Lower lobe of right lung (tissue), 2 donors: Measurements from ENCODE around the gene KLHL11. TPM values are rescaled to one million over a fixed set of nuclear protein-coding genes. Genes with fewer than 3 reads are reported as not detected.
A peak's percentile ranks its signal among the peaks of the same experiment; 100 is the strongest.

Source experiments
- ATAC-seq, 2 donors: fragments of 200-7000 bp; cut with Tn5 transposase; one replicate each; pipeline ENCODE4 v1.9.1; 2020 to 2022; ENCODE audit warnings: mild to moderate bottlenecking in 2 of 2, moderate library complexity in 2 of 2
- DNase-seq: peaks from one replicate; pipeline ENCODE4 v3.0.0-alpha.2; 2020
- H3K27ac ChIP-seq: fragments of 200-600 bp; one replicate; pipeline ENCODE4 v1.8.0; 2022
- H3K27me3 ChIP-seq: fragments of 200-600 bp; one replicate; pipeline ENCODE4 v1.8.0; 2022; ENCODE audit warnings: low read depth
- H3K36me3 ChIP-seq: fragments of 200-600 bp; one replicate; pipeline ENCODE4 v1.8.0; 2022; ENCODE audit warnings: mild to moderate bottlenecking
- H3K4me1 ChIP-seq: fragments of 200-600 bp; one replicate; pipeline ENCODE4 v1.8.0; 2022
- H3K4me3 ChIP-seq: fragments of 200-600 bp; one replicate; pipeline ENCODE4 v1.8.0; 2022; ENCODE audit warnings: mild to moderate bottlenecking
- H3K9me3 ChIP-seq: fragments of 200-600 bp; one replicate; pipeline ENCODE4 v1.8.0; 2022
- intact Hi-C: fragments of 100-400 bp; cut with DNase I; formaldehyde crosslinking; loops from one replicate; pipeline ENCODE4 v1.11.0; 2022
- total RNA-seq: library from RNA; stranded (reverse); fragmentation: NEBNext Ultra II Directional; extraction: Animal tissue kit (Norgen Biotek cat#: 25700); gene quantifications from one replicate; pipeline ENCODE4 v1.2.1, GENCODE V29; 2021
- TF ChIP-seq, protein P1 (sequence below): fragments of 200-600 bp; IDR thresholded peaks from one replicate; pipeline ENCODE4 v1.8.0; 2022; ENCODE audit warnings: antibody characterized with exemption, mild to moderate bottlenecking
- donor health status: DM: no; HTN: yes; CAD: no; lungs with severe emphysema.

Gene KLHL11
- total RNA-seq, 1 donor from 2014 or later: 12.3 TPM

DNA sequence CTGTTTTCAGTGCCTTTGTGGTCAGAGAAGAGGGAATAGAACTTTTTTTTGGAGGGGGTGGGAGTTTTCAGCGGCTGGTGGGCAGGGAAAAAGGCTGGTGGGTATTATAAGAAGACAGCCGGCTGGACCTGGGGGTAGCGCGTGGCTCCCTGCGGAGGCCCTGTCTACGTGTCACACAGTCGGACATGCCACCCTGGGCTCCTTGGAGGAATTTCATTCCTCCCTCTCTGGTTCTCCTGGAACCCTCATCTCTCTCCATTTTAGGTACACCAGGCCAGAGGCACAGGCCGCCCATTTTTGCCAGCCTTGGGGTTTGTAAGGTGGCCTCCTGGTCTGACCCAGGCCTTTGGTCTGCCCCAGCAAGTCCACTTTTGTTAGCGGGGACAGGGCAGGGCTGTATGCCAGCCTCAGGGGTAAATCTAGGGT, 51.5 kb downstream of the KLHL11 start:
- Histone ChIP-seq H3K4me1 (peaks cover 27% of the 10 kb centered on the region), H3K36me3 (no peaks in the 10 kb centered on the region), H3K4me3 (peak overlapping the region; percentile 84), H3K9me3 (no peaks in the 10 kb centered on the region), H3K27me3 (no peaks in the 10 kb centered on the region), H3K27ac (no peak overlapping the region)
- no peak for ATAC-seq
- TF ChIP-seq, protein P1, sequence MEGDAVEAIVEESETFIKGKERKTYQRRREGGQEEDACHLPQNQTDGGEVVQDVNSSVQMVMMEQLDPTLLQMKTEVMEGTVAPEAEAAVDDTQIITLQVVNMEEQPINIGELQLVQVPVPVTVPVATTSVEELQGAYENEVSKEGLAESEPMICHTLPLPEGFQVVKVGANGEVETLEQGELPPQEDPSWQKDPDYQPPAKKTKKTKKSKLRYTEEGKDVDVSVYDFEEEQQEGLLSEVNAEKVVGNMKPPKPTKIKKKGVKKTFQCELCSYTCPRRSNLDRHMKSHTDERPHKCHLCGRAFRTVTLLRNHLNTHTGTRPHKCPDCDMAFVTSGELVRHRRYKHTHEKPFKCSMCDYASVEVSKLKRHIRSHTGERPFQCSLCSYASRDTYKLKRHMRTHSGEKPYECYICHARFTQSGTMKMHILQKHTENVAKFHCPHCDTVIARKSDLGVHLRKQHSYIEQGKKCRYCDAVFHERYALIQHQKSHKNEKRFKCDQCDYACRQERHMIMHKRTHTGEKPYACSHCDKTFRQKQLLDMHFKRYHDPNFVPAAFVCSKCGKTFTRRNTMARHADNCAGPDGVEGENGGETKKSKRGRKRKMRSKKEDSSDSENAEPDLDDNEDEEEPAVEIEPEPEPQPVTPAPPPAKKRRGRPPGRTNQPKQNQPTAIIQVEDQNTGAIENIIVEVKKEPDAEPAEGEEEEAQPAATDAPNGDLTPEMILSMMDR: no peak
- no peak for DNase-seq
- intact Hi-C loops: no loop called here

GRCh38 chr17:41813152-41813680, 52.0 kb downstream of the KLHL11 start:
- TF ChIP-seq, protein P1: no peak
- H3K27me3 ChIP-seq: no peaks in the 10 kb centered on the region
- H3K4me1 ChIP-seq: peaks cover 27% of the 10 kb centered on the region
- no peak for DNase-seq
- ATAC-seq: no peak
- no peaks in the 10 kb centered on the region for H3K36me3 ChIP-seq
- intact Hi-C loops: no loop called here
- no peak overlapping the region for H3K27ac ChIP-seq
- no peaks in the 10 kb centered on the region for H3K9me3 ChIP-seq
- peak overlapping the region; percentile 84 for H3K4me3 ChIP-seq

DNA sequence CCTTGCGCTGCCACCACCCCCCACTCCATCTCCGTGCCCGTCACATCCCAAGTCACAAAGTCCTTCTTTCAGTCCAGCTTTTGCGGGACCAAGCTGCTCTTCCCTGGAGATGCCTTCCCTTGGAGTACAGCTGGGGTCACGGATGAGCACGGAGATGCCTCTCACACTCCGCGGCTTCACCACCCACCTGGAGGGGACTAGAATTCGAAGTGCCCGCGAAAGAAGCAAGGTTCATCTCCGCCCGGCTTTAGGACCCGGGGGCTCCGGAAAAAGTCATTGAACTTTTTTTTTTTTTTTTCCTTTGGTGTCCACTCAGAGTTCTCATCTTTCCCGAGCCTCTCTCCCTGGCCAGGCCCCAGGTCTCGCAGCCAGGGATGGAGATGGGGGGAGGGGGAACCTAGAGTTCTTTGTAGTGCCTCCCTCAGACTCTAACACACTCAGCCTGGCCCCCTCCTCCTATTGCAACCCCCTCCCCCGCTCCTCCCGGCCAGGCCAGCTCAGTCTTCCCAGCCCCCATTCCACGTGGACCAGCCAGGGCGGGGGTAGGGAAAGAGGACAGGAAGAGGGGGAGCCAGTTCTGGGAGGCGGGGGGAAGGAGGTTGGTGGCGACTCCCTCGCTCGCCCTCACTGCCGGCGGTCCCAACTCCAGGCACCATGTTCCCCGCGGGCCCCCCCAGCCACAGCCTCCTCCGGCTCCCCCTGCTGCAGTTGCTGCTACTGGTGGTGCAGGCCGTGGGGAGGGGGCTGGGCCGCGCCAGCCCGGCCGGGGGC, 52.7 kb downstream of the KLHL11 start, which contains the start of gene FKBP10:
FKBP10 (plus strand) TSS at position 624 of the 771 bp plus-strand sequence; CDS start at position 655, 31 bp downstream.
- peaks cover 27% of the 10 kb centered on the region for H3K4me1 ChIP-seq
- ATAC-seq: peak; percentile 12 to 35
- H3K36me3 ChIP-seq: no peaks in the 10 kb centered on the region
- intact Hi-C loops: no loop called here
- TF ChIP-seq, protein P1: no peak
- DNase-seq: no peak
- H3K4me3 ChIP-seq: peak within 1 kb of the TSS; percentile 84
- H3K27ac ChIP-seq: peak within 1 kb of the TSS; percentile 73
- H3K27me3 ChIP-seq: no peaks in the 10 kb centered on the region
- no peaks in the 10 kb centered on the region for H3K9me3 ChIP-seq

GRCh38 chr17:41811549-41812380, 53.5 kb downstream of the KLHL11 start, which contains the start of gene P3H4:
Gene P3H4, minus strand, starts transcription at chr17:41811949. Its CDS starts 34 bp downstream, at chr17:41811915.
- TF ChIP-seq, protein P1: peak; percentile 78
- peak within 1 kb of the TSS; percentile 73 for H3K27ac ChIP-seq
- peak within 1 kb of the TSS; percentile 84 for H3K4me3 ChIP-seq
- H3K36me3 ChIP-seq: no peaks in the 10 kb centered on the region
- DNase-seq (peak; percentile 86), ATAC-seq (peak; percentile 92 to 94)
- H3K9me3 ChIP-seq: no peaks in the 10 kb centered on the region
- intact Hi-C loops: no loop called here
- peaks cover 27% of the 10 kb centered on the region for H3K4me1 ChIP-seq
- H3K27me3 ChIP-seq: no peaks in the 10 kb centered on the region
